ENCODE data around the gene RFC3. TPM values are rescaled to one million over a fixed set of nuclear protein-coding genes. Genes with fewer than 3 reads are reported as not detected.

RFC3 gene
- total and polyA plus RNA-seq, 4 donors: 6.3 to 16.5 (median 8.5) TPM

GRCh38 chr13:33845572-33846302 is 27.8 kb downstream of the RFC3 start:
- no peak overlapping the region for H3K27ac ChIP-seq (ENCODE audit: low read depth in 1 of 2, low read length in 1 of 2)
- H3K4me1 ChIP-seq (ENCODE audit: control insufficient read depth in 5 of 5, insufficient read depth in 5 of 5, low read length in 5 of 5): peaks cover 0 to 12% (median 0%) of the 10 kb centered on the region in 5 donors
- ATAC-seq (ENCODE audit: insufficient read depth, low FRiP score): no peak
- no peaks in the 10 kb centered on the region for H3K27me3 ChIP-seq (ENCODE audit: control insufficient read depth in 3 of 3, insufficient read depth in 3 of 3, low read length in 2 of 3)
- no peak overlapping the region for H3K9ac ChIP-seq (ENCODE audit: insufficient read depth in 1 of 2, low read length in 2 of 2)
- no peak for TF ChIP-seq CTCF (IDR thresholded peaks at IDR 0.05; ENCODE audit: control extremely low read depth, extremely low read depth)
- H3K9me3 ChIP-seq (ENCODE audit: control insufficient read depth in 4 of 4, insufficient read depth in 3 of 4, low read length in 3 of 4): no peaks in the 10 kb centered on the region
- no peak for DNase-seq
- H3K36me3 ChIP-seq (ENCODE audit: control insufficient read depth in 4 of 4, insufficient read depth in 4 of 4, low read length in 4 of 4): peaks cover 2 to 5% (median 3%) of the 10 kb centered on the region in 4 donors
- no peak overlapping the region for H3K4me3 ChIP-seq

- TF ChIP-seq CTCF (IDR thresholded peaks at IDR 0.05; ENCODE audit: control extremely low read depth, extremely low read depth): no peak
- H3K9me3 ChIP-seq (ENCODE audit: control insufficient read depth in 4 of 4, insufficient read depth in 3 of 4, low read length in 3 of 4): no peaks in the 10 kb centered on the region
- no peak for ATAC-seq (ENCODE audit: insufficient read depth, low FRiP score)
Observed at GRCh38 chr13:33846303-33847062, 28.5 kb downstream of the RFC3 start.

GRCh38 chr13:33849211-33849610 is 31.3 kb downstream of the RFC3 start:
- TF ChIP-seq CTCF (IDR thresholded peaks at IDR 0.05; ENCODE audit: control extremely low read depth, extremely low read depth): no peak
- ATAC-seq (ENCODE audit: insufficient read depth, low FRiP score) (no peak), DNase-seq (no peak)

More at GRCh38 chr13:33846303-33847062, 28.5 kb downstream of the RFC3 start:
- 93 to 98% methylated on average over 10 of the region's 10 CpGs for WGBS, 2 donors
- Histone ChIP-seq H3K27ac (ENCODE audit: low read depth in 1 of 2, low read length in 1 of 2) (no peak overlapping the region), H3K9ac (ENCODE audit: insufficient read depth in 1 of 2, low read length in 2 of 2) (no peak overlapping the region), H3K36me3 (ENCODE audit: control insufficient read depth in 4 of 4, insufficient read depth in 4 of 4, low read length in 4 of 4) (peaks cover 0 to 5% (median 0%) of the 10 kb centered on the region in 4 donors), H3K27me3 (ENCODE audit: control insufficient read depth in 3 of 3, insufficient read depth in 3 of 3, low read length in 2 of 3) (no peaks in the 10 kb centered on the region), H3K4me1 (ENCODE audit: control insufficient read depth in 5 of 5, insufficient read depth in 5 of 5, low read length in 5 of 5) (peaks cover 0 to 12% (median 0%) of the 10 kb centered on the region in 5 donors), H3K4me3 (no peak overlapping the region)
- DNase-seq: no peak

More at GRCh38 chr13:33849211-33849610, 31.3 kb downstream of the RFC3 start:
- Histone ChIP-seq H3K9me3 (ENCODE audit: control insufficient read depth in 4 of 4, insufficient read depth in 3 of 4, low read length in 3 of 4) (no peaks in the 10 kb centered on the region), H3K4me3 (no peak overlapping the region), H3K36me3 (ENCODE audit: control insufficient read depth in 4 of 4, insufficient read depth in 4 of 4, low read length in 4 of 4) (peaks cover 0 to 6% (median 0%) of the 10 kb centered on the region in 4 donors), H3K9ac (ENCODE audit: insufficient read depth in 1 of 2, low read length in 2 of 2) (no peak overlapping the region), H3K27me3 (ENCODE audit: control insufficient read depth in 3 of 3, insufficient read depth in 3 of 3, low read length in 2 of 3) (no peaks in the 10 kb centered on the region), H3K4me1 (ENCODE audit: control insufficient read depth in 5 of 5, insufficient read depth in 5 of 5, low read length in 5 of 5) (peaks cover 0 to 3% (median 0%) of the 10 kb centered on the region in 5 donors), H3K27ac (ENCODE audit: low read depth in 1 of 2, low read length in 1 of 2) (no peak overlapping the region)

All from lung (tissue), 12 donors.